ENCODE data around the gene OBP2A. TPM values are rescaled to one million over a fixed set of nuclear protein-coding genes. Genes with fewer than 3 reads are reported as not detected.

OBP2A gene
- total RNA-seq, 1 donor from 2014 or later, result not detected

GRCh38 chr9:135501261-135502167, 44.4 kb upstream of the OBP2A start:
- peaks cover 27% of the 10 kb centered on the region for H3K79me2 ChIP-seq (ENCODE audit: insufficient read depth, low read length)
- no peaks in the 10 kb centered on the region for H3K9me3 ChIP-seq (ENCODE audit: insufficient read depth, low read depth, low read length)
- H3K9ac ChIP-seq (ENCODE audit: low read length), result peak overlapping the region; percentile 89
- no peak for TF ChIP-seq EZH2 (IDR thresholded peaks at IDR 0.05; ENCODE audit: insufficient read depth, low read length)
- no peak for TF ChIP-seq CTCF (IDR thresholded peaks at IDR 0.05; ENCODE audit: insufficient read depth, low read depth, low read length)
- Mint-ChIP-seq H3K9me3 (ENCODE audit: unreplicated experiment) (no peaks in the 10 kb centered on the region), H3K4me1 (ENCODE audit: low read depth, unreplicated experiment) (peaks cover 7% of the 10 kb centered on the region), H3K36me3 (ENCODE audit: low read depth, unreplicated experiment) (peaks cover 11% of the 10 kb centered on the region), H3K27me3 (ENCODE audit: low read depth, unreplicated experiment) (no peaks in the 10 kb centered on the region), H3K4me3 (ENCODE audit: unreplicated experiment) (peak overlapping the region; percentile 89), H3K27ac (ENCODE audit: unreplicated experiment) (no peak overlapping the region)
- peaks cover 41% of the 10 kb centered on the region for H4K20me1 ChIP-seq (ENCODE audit: insufficient read depth, low read length)
- H2AFZ ChIP-seq (ENCODE audit: low read depth, low read length), result peak overlapping the region; percentile 87
- peak overlapping the region; percentile 66 for H3K27ac ChIP-seq (ENCODE audit: low read depth, low read length)
- H3K4me2 ChIP-seq (ENCODE audit: low read length), result peak overlapping the region; percentile 93
- H3K27me3 ChIP-seq (ENCODE audit: insufficient read depth, low read length), result no peaks in the 10 kb centered on the region
- DNase-seq (ENCODE audit: low read depth) (no peak), FAIRE-seq (no peak)
- peaks cover 14% of the 10 kb centered on the region for H3K4me1 ChIP-seq (ENCODE audit: insufficient read depth, low read length)
- no peaks in the 10 kb centered on the region for H3K36me3 ChIP-seq (ENCODE audit: insufficient read depth, low read length)
- H3K4me3 ChIP-seq (ENCODE audit: insufficient read depth, low read depth, low read length), result peak overlapping the region; percentile 68

- H3K9me3 Mint-ChIP-seq (ENCODE audit: unreplicated experiment), result no peaks in the 10 kb centered on the region
- Histone ChIP-seq H3K27ac (ENCODE audit: low read depth, low read length) (no peak overlapping the region), H2AFZ (ENCODE audit: low read depth, low read length) (no peak overlapping the region), H3K27me3 (ENCODE audit: insufficient read depth, low read length) (no peaks in the 10 kb centered on the region), H3K79me2 (ENCODE audit: insufficient read depth, low read length) (peaks cover 27% of the 10 kb centered on the region), H3K9me3 (ENCODE audit: insufficient read depth, low read depth, low read length) (no peaks in the 10 kb centered on the region), H4K20me1 (ENCODE audit: insufficient read depth, low read length) (peaks cover 41% of the 10 kb centered on the region), H3K4me3 (ENCODE audit: insufficient read depth, low read depth, low read length) (peak overlapping the region; percentile 68), H3K4me1 (ENCODE audit: insufficient read depth, low read length) (peaks cover 14% of the 10 kb centered on the region), H3K9ac (ENCODE audit: low read length) (peak overlapping the region; percentile 89), H3K36me3 (ENCODE audit: insufficient read depth, low read length) (no peaks in the 10 kb centered on the region), H3K4me2 (ENCODE audit: low read length) (peak overlapping the region; percentile 93)
- H3K36me3 Mint-ChIP-seq (ENCODE audit: low read depth, unreplicated experiment), result peaks cover 11% of the 10 kb centered on the region
- H3K27ac Mint-ChIP-seq (ENCODE audit: unreplicated experiment), result no peak overlapping the region
- no peak for DNase-seq (ENCODE audit: low read depth)
- H3K4me1 Mint-ChIP-seq (ENCODE audit: low read depth, unreplicated experiment), result peaks cover 7% of the 10 kb centered on the region
- TF ChIP-seq EZH2 (IDR thresholded peaks at IDR 0.05; ENCODE audit: insufficient read depth, low read length), result no peak
- TF ChIP-seq CTCF (IDR thresholded peaks at IDR 0.05; ENCODE audit: insufficient read depth, low read depth, low read length), result no peak
- H3K4me3 Mint-ChIP-seq (ENCODE audit: unreplicated experiment), result peak overlapping the region; percentile 89
- no peak for FAIRE-seq
- no peaks in the 10 kb centered on the region for H3K27me3 Mint-ChIP-seq (ENCODE audit: low read depth, unreplicated experiment)
These were observed 43.6 kb upstream of the OBP2A start for GRCh38 chr9:135502168-135502872.
